ENCODE results near the gene POU5F1. TPM values are rescaled to one million over a fixed set of nuclear protein-coding genes. Genes with fewer than 3 reads are reported as not detected.

POU5F1 gene
- total RNA-seq, 2 experiments from 2014 or later, result not detected

GRCh38 chr6:31157513-31158139 is 12.9 kb downstream of the POU5F1 start, which contains the start of gene CCHCR1:
TSS of gene CCHCR1 (minus strand) at chr6:31157802. CDS start at chr6:31157600, 202 bp downstream.
- ATAC-seq (ENCODE audit: poor library complexity), result no peak
- H3K4me3 Mint-ChIP-seq, result peak within 1 kb of the TSS; percentile 97
- POLR2A ChIA-PET, result interaction anchor here (1.1 to 2.2 kb wide), 9 partner anchors 12 to 586 kb away, joined by 3 to 16 read pairs (median 6); partner anchors contain the start of genes ABCF1 and HLA-C

GRCh38 chr6:31156641-31157040 is 13.8 kb downstream of the POU5F1 start:
- no peak for TF ChIP-seq CTCF (IDR thresholded peaks at IDR 0.05)
- Mint-ChIP-seq H3K36me3 (ENCODE audit: low read depth) (peaks cover 21% of the 10 kb centered on the region), H3K27ac (no peak overlapping the region), H3K9me3 (no peaks in the 10 kb centered on the region), H3K4me1 (ENCODE audit: low read depth) (peaks cover 33% of the 10 kb centered on the region), H3K27me3 (no peaks in the 10 kb centered on the region), H3K4me3 (peak overlapping the region; percentile 97)
- Histone ChIP-seq H3K9me3 (ENCODE audit: control insufficient read depth in 1 of 2, insufficient read depth in 1 of 2, low read length in 2 of 2) (no peaks in the 10 kb centered on the region), H3K36me3 (ENCODE audit: insufficient read depth, low read length) (peaks cover 4% of the 10 kb centered on the region), H3K4me3 (ENCODE audit: low read length) (no peak overlapping the region), H3K27ac (ENCODE audit: low read depth in 1 of 2, low read length in 2 of 2) (no peak overlapping the region), H3K27me3 (ENCODE audit: control insufficient read depth in 1 of 2, insufficient read depth in 2 of 2, low read length in 2 of 2) (no peaks in the 10 kb centered on the region), H3K4me1 (ENCODE audit: insufficient read depth, low read length) (peaks cover 26% of the 10 kb centered on the region)
- POLR2A ChIA-PET, result interaction anchor here (1.3 to 1.4 kb wide), 2 partner anchors 41 to 197 kb away, joined by 3 read pairs; no protein-coding TSS in a partner anchor
- intact Hi-C loops (cut with DNase I, micrococcal nuclease), result loop anchor here (5.0 to 10.0 kb wide), 2 partner anchors 41 to 818 kb away; partner anchors contain the start of gene DXO (in 1 of the 2)
- DNase-seq (no peak), ATAC-seq (ENCODE audit: poor library complexity) (no peak)
- CTCF ChIA-PET, result no interaction called here

More at GRCh38 chr6:31157513-31158139, 12.9 kb downstream of the POU5F1 start, which contains the start of gene CCHCR1:
- TF ChIP-seq CTCF (IDR thresholded peaks at IDR 0.05), result no peak
- H3K27ac ChIP-seq (ENCODE audit: low read depth in 1 of 2, low read length in 2 of 2), result peak within 1 kb of the TSS; percentile 38 to 40
- Mint-ChIP-seq H3K36me3 (ENCODE audit: low read depth) (peaks cover 24% of the 10 kb centered on the region), H3K27me3 (no peaks in the 10 kb centered on the region), H3K27ac (peak within 1 kb of the TSS; percentile 77), H3K9me3 (no peaks in the 10 kb centered on the region), H3K4me1 (ENCODE audit: low read depth) (peaks cover 33% of the 10 kb centered on the region)
- CTCF ChIA-PET, result interaction anchor here (1.1 to 1.3 kb wide), 2 partner anchors 210 to 613 kb away, joined by 3 to 4 read pairs; no protein-coding TSS in a partner anchor
- H3K4me1 ChIP-seq (ENCODE audit: insufficient read depth, low read length), result peaks cover 26% of the 10 kb centered on the region
- DNase-seq, result no peak
- H3K4me3 ChIP-seq (ENCODE audit: low read length), result peak within 1 kb of the TSS; percentile 96
- H3K27me3 ChIP-seq (ENCODE audit: control insufficient read depth in 1 of 2, insufficient read depth in 2 of 2, low read length in 2 of 2), result no peaks in the 10 kb centered on the region
- H3K36me3 ChIP-seq (ENCODE audit: insufficient read depth, low read length), result peaks cover 7% of the 10 kb centered on the region
- intact Hi-C loops (cut with DNase I, micrococcal nuclease), result loop anchor here (5.0 to 10.0 kb wide), 2 partner anchors 40 to 817 kb away; partner anchors contain the start of gene DXO (in 1 of the 2)
- H3K9me3 ChIP-seq (ENCODE audit: control insufficient read depth in 1 of 2, insufficient read depth in 1 of 2, low read length in 2 of 2), result no peaks in the 10 kb centered on the region

DNA sequence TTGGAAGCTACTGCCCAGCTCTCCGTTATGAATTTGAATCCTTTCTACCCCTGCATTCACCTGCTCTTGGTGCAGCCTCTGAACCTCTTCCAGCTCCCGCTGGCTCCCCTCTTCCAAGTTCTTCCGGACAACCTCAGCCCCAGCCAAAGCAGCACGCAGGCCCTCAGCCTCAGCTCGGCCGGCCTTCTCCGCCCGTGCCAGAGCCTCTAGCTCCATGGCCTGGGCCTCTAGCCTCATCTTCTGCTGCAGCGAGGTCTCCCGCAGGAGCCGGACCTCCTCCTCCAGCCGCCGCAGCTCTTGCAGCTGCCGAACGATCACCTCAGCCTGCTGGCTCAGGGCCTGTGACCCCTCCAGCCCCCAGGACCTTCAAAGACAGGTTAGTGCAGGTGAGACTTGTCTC is 16.0 kb downstream of the POU5F1 start:
- H3K36me3 Mint-ChIP-seq (ENCODE audit: low read depth), result peaks cover 34% of the 10 kb centered on the region
- H3K36me3 ChIP-seq (ENCODE audit: insufficient read depth, low read length), result peaks cover 14% of the 10 kb centered on the region
- no peaks in the 10 kb centered on the region for H3K27me3 Mint-ChIP-seq
- DNase-seq, result no peak
- H3K9me3 ChIP-seq (ENCODE audit: control insufficient read depth in 1 of 2, insufficient read depth in 1 of 2, low read length in 2 of 2), result no peaks in the 10 kb centered on the region
- ATAC-seq (ENCODE audit: poor library complexity), result no peak
- H3K4me1 ChIP-seq (ENCODE audit: insufficient read depth, low read length), result peaks cover 18% of the 10 kb centered on the region
- peaks cover 26% of the 10 kb centered on the region for H3K4me1 Mint-ChIP-seq (ENCODE audit: low read depth)
- H3K27ac Mint-ChIP-seq, result no peak overlapping the region
- no peak overlapping the region for H3K4me3 Mint-ChIP-seq
- H3K9me3 Mint-ChIP-seq, result no peaks in the 10 kb centered on the region
- no peak overlapping the region for H3K4me3 ChIP-seq (ENCODE audit: low read length)
- ChIA-PET POLR2A (no interaction called here), CTCF (no interaction called here)
- no peak overlapping the region for H3K27ac ChIP-seq (ENCODE audit: low read depth in 1 of 2, low read length in 2 of 2)
- intact Hi-C loops (cut with DNase I, micrococcal nuclease), result loop anchor here in 1 of 2 experiments (10.0 kb wide), 1 partner anchor 820 kb away; the partner anchor contains the start of gene DXO
- TF ChIP-seq CTCF (IDR thresholded peaks at IDR 0.05), result no peak
- H3K27me3 ChIP-seq (ENCODE audit: control insufficient read depth in 1 of 2, insufficient read depth in 2 of 2, low read length in 2 of 2), result no peaks in the 10 kb centered on the region

Measured in CD4-positive, alpha-beta T cell (primary cell).